HepG2 (cell line): ENCODE results near the gene ZBTB46. TPM values are rescaled to one million over a fixed set of nuclear protein-coding genes. Genes with fewer than 3 reads are reported as not detected.

ENCODE experiments used
- ATF7-NPFF ChIP-seq: sonication (generic); formaldehyde crosslinking; IDR thresholded peaks from 2 replicates; pipeline ENCODE4 v1.8.1; 2023; ENCODE audit warnings: mild to moderate bottlenecking, low read depth, missing genetic modification reagents, moderate library complexity
- ELF1 ChIP-seq: sonication (generic); formaldehyde crosslinking; IDR thresholded peaks from 2 replicates; pipeline ENCODE4 v1.4.0; 2020; ENCODE audit warnings: missing genetic modification reagents
- ERF ChIP-seq: IDR thresholded peaks from 2 replicates; pipeline ENCODE4 v1.6.1; 2018; ENCODE audit warnings: missing biosample characterization, missing genetic modification reagents
- HCFC1 ChIP-seq: fragments of 150-350 bp; IDR thresholded peaks from 2 replicates; pipeline ENCODE4 v1.6.1; 2014; ENCODE audit warnings: low read depth, low read length
- MED1 ChIP-seq: sonication (generic); formaldehyde crosslinking; IDR thresholded peaks from 2 replicates; pipeline ENCODE4 v1.4.0; 2020; ENCODE audit warnings: missing genetic modification reagents
- NFKBIZ ChIP-seq: IDR thresholded peaks from 2 replicates; pipeline ENCODE4 v1.6.1; 2018; ENCODE audit warnings: missing genetic modification reagents, missing compliant biosample characterization
- NPAS2 ChIP-seq: sonication (generic); formaldehyde crosslinking; IDR thresholded peaks from 2 replicates; pipeline ENCODE4 v1.8.0; 2022; ENCODE audit warnings: mild to moderate bottlenecking, missing genetic modification reagents, borderline replicate concordance
- SIN3B ChIP-seq: fragments of 150-350 bp; IDR thresholded peaks from 2 replicates; pipeline ENCODE4 v1.6.1; 2014; ENCODE audit warnings: low read length
- SRSF4 ChIP-seq: fragments of 200-400 bp; formaldehyde crosslinking; IDR thresholded peaks from one replicate; pipeline ENCODE4 v1.6.1; 2018; ENCODE audit warnings: mild to moderate bottlenecking, low read depth, low read length, moderate library complexity; ENCODE audit not compliant: poor library complexity, severe bottlenecking
- WIZ ChIP-seq: sonication (generic); formaldehyde crosslinking; IDR thresholded peaks from 2 replicates; pipeline ENCODE4 v1.5.1; 2020; ENCODE audit warnings: mild to moderate bottlenecking, missing genetic modification reagents
- ZNF225 ChIP-seq: sonication (generic); formaldehyde crosslinking; IDR thresholded peaks from 2 replicates; pipeline ENCODE4 v1.4.0; 2020; ENCODE audit warnings: mild to moderate bottlenecking, missing genetic modification reagents
- ZNF337 ChIP-seq: sonication (generic); formaldehyde crosslinking; IDR thresholded peaks from 2 replicates; pipeline ENCODE4 v1.5.1; 2020; ENCODE audit warnings: missing genetic modification reagents, low read depth, mild to moderate bottlenecking, borderline replicate concordance
- ZNF432 ChIP-seq: sonication (generic); formaldehyde crosslinking; IDR thresholded peaks from 2 replicates; pipeline ENCODE4 v1.5.0; 2020; ENCODE audit warnings: missing genetic modification reagents, mild to moderate bottlenecking, borderline replicate concordance
- ZNF572 ChIP-seq: sonication (generic); formaldehyde crosslinking; IDR thresholded peaks from 2 replicates; pipeline ENCODE4 v1.5.1; 2020; ENCODE audit warnings: mild to moderate bottlenecking, missing genetic modification reagents
- ZNF616 ChIP-seq: sonication (generic); formaldehyde crosslinking; IDR thresholded peaks from 2 replicates; pipeline ENCODE4 v1.5.0; 2020; ENCODE audit warnings: low read depth, mild to moderate bottlenecking, missing genetic modification reagents
- ZSCAN21 ChIP-seq: sonication (generic); formaldehyde crosslinking; IDR thresholded peaks from 2 replicates; pipeline ENCODE4 v1.8.0; 2022; ENCODE audit warnings: mild to moderate bottlenecking, missing genetic modification reagents, moderate library complexity, borderline replicate concordance
- polyA plus RNA-seq, 8 experiments: library from polyadenylated mRNA; depleted of rRNA in 3 of 8; stranded (reverse) in 7 of 8; unstranded in 1 of 8; fragments of >200 nt; fragmentation: Illumina TruSeq in 4 of 8; extraction: Trizol in 4 of 8; gene quantifications; 2 replicates each; pipeline versions ENCODE4 v1.2.1 to v1.2.3, GENCODE V29; 2011 to 2016; ENCODE audit warnings: low read depth in 4 of 8, missing spikeins in 1 of 8, mixed read lengths in 1 of 8; ENCODE audit not compliant: insufficient read depth in 1 of 8
- total RNA-seq, 5 experiments: library from RNA; depleted of rRNA; stranded (reverse); fragments of >200 nt; fragmentation: Illumina TruSeq; extraction: Trizol; gene quantifications; 2 replicates each; pipeline ENCODE4 v1.2.3, GENCODE V29; 2016; ENCODE audit warnings: low read depth in 1 of 5
- TF ChIP-seq, protein P1 (sequence below): sonication (generic); formaldehyde crosslinking; conservative IDR thresholded peaks from 2 replicates; pipeline ENCODE4 v1.4.0; 2020; ENCODE audit warnings: missing genetic modification reagents
- TF ChIP-seq, protein P2 (sequence below): IDR thresholded peaks from 2 replicates; pipeline ENCODE4 v1.6.1; 2016
- TF ChIP-seq, protein P3 (sequence below): sonication (generic); formaldehyde crosslinking; IDR thresholded peaks from 2 replicates; pipeline ENCODE4 v1.5.1; 2020; ENCODE audit warnings: missing genetic modification reagents, mild to moderate bottlenecking, borderline replicate concordance
- TF ChIP-seq, protein P4 (sequence below): IDR thresholded peaks from 2 replicates; pipeline ENCODE4 v1.6.1; 2018; ENCODE audit warnings: missing genetic modification reagents, mild to moderate bottlenecking, missing compliant biosample characterization
- TF ChIP-seq, protein P5 (sequence below): sonication (generic); formaldehyde crosslinking; IDR thresholded peaks from 2 replicates; pipeline ENCODE4 v1.5.1; 2020; ENCODE audit warnings: mild to moderate bottlenecking, missing genetic modification reagents, moderate library complexity

Gene ZBTB46
- total and polyA plus RNA-seq, 2 of the 13 experiments (the other 11 are each of a cell fraction or from before 2014, with no cell fraction given) = 1.6 to 13.5 TPM

DNA sequence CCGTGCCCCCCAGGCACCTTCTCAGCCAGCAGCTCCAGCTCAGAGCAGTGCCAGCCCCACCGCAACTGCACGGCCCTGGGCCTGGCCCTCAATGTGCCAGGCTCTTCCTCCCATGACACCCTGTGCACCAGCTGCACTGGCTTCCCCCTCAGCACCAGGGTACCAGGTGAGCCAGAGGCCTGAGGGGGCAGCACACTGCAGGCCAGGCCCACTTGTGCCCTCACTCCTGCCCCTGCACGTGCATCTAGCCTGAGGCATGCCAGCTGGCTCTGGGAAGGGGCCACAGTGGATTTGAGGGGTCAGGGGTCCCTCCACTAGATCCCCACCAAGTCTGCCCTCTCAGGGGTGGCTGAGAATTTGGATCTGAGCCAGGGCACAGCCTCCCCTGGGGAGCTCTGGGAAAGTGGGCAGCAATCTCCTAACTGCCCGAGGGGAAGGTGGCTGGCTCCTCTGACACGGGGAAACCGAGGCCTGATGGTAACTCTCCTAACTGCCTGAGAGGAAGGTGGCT is 133.7 kb downstream of the ZBTB46 start (continued):
- TF ChIP-seq, protein P1, sequence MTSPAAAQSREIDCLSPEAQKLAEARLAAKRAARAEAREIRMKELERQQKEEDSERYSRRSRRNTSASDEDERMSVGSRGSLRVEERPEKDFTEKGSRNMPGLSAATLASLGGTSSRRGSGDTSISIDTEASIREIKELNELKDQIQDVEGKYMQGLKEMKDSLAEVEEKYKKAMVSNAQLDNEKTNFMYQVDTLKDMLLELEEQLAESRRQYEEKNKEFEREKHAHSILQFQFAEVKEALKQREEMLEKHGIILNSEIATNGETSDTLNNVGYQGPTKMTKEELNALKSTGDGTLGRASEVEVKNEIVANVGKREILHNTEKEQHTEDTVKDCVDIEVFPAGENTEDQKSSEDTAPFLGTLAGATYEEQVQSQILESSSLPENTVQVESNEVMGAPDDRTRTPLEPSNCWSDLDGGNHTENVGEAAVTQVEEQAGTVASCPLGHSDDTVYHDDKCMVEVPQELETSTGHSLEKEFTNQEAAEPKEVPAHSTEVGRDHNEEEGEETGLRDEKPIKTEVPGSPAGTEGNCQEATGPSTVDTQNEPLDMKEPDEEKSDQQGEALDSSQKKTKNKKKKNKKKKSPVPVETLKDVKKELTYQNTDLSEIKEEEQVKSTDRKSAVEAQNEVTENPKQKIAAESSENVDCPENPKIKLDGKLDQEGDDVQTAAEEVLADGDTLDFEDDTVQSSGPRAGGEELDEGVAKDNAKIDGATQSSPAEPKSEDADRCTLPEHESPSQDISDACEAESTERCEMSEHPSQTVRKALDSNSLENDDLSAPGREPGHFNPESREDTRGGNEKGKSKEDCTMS (CRISPR knock-in tag) = no peak
- TF ChIP-seq ZNF432 (CRISPR knock-in tag) = no peak
- TF ChIP-seq SRSF4 = no peak
- TF ChIP-seq HCFC1 = no peak
- no peak for TF ChIP-seq NPAS2 (CRISPR knock-in tag)
- TF ChIP-seq ZSCAN21 (CRISPR knock-in tag) = 0 out of 2 replicates have a peak, but pooled peaks have one; percentile 9
- no peak for TF ChIP-seq MED1 (CRISPR knock-in tag)
- TF ChIP-seq WIZ (CRISPR knock-in tag) = no peak
- TF ChIP-seq NFKBIZ (CRISPR knock-in tag) = no peak
- TF ChIP-seq ZNF337 (CRISPR knock-in tag) = no peak
- no peak for TF ChIP-seq ZNF225
- TF ChIP-seq, protein P2, sequence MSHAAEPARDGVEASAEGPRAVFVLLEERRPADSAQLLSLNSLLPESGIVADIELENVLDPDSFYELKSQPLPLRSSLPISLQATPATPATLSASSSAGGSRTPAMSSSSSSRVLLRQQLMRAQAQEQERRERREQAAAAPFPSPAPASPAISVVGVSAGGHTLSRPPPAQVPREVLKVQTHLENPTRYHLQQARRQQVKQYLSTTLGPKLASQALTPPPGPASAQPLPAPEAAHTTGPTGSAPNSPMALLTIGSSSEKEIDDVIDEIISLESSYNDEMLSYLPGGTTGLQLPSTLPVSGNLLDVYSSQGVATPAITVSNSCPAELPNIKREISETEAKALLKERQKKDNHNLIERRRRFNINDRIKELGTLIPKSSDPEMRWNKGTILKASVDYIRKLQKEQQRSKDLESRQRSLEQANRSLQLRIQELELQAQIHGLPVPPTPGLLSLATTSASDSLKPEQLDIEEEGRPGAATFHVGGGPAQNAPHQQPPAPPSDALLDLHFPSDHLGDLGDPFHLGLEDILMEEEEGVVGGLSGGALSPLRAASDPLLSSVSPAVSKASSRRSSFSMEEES (CRISPR knock-in tag) = no peak
- TF ChIP-seq ZNF616 = 0 out of 2 replicates have a peak, but pooled peaks have one; percentile 51
- TF ChIP-seq, protein P3, sequence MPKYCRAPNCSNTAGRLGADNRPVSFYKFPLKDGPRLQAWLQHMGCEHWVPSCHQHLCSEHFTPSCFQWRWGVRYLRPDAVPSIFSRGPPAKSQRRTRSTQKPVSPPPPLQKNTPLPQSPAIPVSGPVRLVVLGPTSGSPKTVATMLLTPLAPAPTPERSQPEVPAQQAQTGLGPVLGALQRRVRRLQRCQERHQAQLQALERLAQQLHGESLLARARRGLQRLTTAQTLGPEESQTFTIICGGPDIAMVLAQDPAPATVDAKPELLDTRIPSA (CRISPR knock-in tag) = no peak
- peak; percentile 8; the same call in 1 of the 2 replicates for TF ChIP-seq ERF
- no peak for TF ChIP-seq ELF1 (CRISPR knock-in tag)
- TF ChIP-seq, protein P4, sequence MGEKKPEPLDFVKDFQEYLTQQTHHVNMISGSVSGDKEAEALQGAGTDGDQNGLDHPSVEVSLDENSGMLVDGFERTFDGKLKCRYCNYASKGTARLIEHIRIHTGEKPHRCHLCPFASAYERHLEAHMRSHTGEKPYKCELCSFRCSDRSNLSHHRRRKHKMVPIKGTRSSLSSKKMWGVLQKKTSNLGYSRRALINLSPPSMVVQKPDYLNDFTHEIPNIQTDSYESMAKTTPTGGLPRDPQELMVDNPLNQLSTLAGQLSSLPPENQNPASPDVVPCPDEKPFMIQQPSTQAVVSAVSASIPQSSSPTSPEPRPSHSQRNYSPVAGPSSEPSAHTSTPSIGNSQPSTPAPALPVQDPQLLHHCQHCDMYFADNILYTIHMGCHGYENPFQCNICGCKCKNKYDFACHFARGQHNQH (CRISPR knock-in tag) = no peak
- TF ChIP-seq ZNF572 (CRISPR knock-in tag) = no peak
- TF ChIP-seq, protein P5, sequence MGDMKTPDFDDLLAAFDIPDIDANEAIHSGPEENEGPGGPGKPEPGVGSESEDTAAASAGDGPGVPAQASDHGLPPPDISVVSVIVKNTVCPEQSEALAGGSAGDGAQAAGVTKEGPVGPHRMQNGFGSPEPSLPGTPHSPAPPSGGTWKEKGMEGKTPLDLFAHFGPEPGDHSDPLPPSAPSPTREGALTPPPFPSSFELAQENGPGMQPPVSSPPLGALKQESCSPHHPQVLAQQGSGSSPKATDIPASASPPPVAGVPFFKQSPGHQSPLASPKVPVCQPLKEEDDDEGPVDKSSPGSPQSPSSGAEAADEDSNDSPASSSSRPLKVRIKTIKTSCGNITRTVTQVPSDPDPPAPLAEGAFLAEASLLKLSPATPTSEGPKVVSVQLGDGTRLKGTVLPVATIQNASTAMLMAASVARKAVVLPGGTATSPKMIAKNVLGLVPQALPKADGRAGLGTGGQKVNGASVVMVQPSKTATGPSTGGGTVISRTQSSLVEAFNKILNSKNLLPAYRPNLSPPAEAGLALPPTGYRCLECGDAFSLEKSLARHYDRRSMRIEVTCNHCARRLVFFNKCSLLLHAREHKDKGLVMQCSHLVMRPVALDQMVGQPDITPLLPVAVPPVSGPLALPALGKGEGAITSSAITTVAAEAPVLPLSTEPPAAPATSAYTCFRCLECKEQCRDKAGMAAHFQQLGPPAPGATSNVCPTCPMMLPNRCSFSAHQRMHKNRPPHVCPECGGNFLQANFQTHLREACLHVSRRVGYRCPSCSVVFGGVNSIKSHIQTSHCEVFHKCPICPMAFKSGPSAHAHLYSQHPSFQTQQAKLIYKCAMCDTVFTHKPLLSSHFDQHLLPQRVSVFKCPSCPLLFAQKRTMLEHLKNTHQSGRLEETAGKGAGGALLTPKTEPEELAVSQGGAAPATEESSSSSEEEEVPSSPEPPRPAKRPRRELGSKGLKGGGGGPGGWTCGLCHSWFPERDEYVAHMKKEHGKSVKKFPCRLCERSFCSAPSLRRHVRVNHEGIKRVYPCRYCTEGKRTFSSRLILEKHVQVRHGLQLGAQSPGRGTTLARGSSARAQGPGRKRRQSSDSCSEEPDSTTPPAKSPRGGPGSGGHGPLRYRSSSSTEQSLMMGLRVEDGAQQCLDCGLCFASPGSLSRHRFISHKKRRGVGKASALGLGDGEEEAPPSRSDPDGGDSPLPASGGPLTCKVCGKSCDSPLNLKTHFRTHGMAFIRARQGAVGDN = peak; percentile 52
- TF ChIP-seq ATF7-NPFF (CRISPR knock-in tag) = peak; percentile 26; the same call in 1 of the 2 replicates
- no peak for TF ChIP-seq SIN3B
